Measurements from ENCODE around the gene TDRD9. TPM values are rescaled to one million over a fixed set of nuclear protein-coding genes. Genes with fewer than 3 reads are reported as not detected.

TDRD9 gene
- total RNA-seq, 5 donors from 2014 or later (not counting 1 experiment from before 2014, with no cell fraction given): 0.43 to 1.3 (median 0.56) TPM

DNA sequence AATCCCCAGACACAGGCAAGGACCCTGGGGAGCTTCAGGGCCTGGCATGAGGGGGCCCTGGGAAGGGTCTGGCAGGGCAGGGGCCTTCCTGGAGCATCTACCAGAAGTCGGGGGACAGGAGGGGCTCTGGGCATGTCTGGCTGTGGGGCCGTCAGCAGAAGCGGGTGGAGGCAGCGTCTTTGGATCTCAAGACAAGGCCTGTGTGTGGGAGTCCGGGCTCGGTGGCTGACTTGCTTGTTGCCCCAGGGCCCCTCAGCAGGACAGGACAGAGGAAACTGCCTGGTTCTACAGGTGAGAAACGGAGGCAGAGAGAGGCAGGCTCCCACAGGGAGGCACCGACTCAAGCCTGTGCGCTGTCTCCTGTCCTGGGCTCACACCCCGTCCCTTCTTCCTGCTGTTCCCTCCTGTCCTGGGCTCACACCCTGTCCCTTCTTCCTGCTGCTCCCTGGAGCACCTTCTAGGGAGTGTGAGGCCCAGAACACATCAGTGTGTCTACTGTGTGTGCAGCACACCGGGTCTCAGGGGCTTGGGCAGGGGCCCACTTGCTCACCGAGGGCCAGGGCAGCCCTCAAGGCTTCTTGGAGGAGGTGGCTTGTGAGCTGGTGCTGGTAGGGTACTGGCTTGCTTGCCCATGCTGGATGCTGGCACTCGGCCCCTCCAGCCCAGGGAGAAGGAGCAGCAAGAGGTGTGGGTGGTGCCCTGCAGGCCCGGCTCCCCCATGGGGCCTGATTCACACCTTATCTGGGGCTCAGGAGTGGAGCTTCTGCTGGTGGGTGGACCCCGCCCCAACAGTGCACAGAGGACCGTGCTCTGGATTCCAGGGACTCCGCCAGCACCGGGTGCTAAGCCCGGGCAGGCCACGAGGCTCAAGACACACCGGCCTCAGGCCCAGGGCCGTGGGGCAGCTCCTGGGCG, 172.2 kb downstream of the TDRD9 start:
- Histone ChIP-seq H3K27ac (ENCODE audit: low read length) (no peak overlapping the region), H3K9me3 (no peaks in the 10 kb centered on the region), H3K4me1 (ENCODE audit: control insufficient read depth in 1 of 2, extremely low read depth in 1 of 2, insufficient read depth in 2 of 2, low read length in 2 of 2) (no peaks in the 10 kb centered on the region), H3K27me3 (replicated peaks in 1 of 2; ENCODE audit: control insufficient read depth in 2 of 2, extremely low read depth in 1 of 2, insufficient read depth in 2 of 2, low read length in 1 of 2) (peaks cover 0 to 8% of the 10 kb centered on the region in 2 experiments), H3K4me3 (ENCODE audit: control insufficient read depth in 1 of 2, extremely low read depth in 1 of 2, low read length in 1 of 2) (no peak overlapping the region), H3K36me3 (ENCODE audit: control insufficient read depth in 2 of 2, extremely low read depth in 1 of 2, insufficient read depth in 1 of 2, low read length in 1 of 2) (no peaks in the 10 kb centered on the region)
- no peaks in the 10 kb centered on the region for H3K9me3 Mint-ChIP-seq
- ChIA-PET CTCF (no interaction called here), POLR2A (no interaction called here)
- no peaks in the 10 kb centered on the region for H3K36me3 Mint-ChIP-seq
- WGBS (ENCODE audit: insufficient coverage): 72% methylated on average over 22 of the region's 23 CpGs
- H3K27ac Mint-ChIP-seq: no peak overlapping the region
- no peak for ATAC-seq (replicated peaks in 1 of 4)
- no peak for DNase-seq
- no peaks in the 10 kb centered on the region for H3K4me1 Mint-ChIP-seq
- H3K4me3 Mint-ChIP-seq: no peak overlapping the region
- peaks cover 0 to 3% of the 10 kb centered on the region in 2 donors for H3K27me3 Mint-ChIP-seq

DNA sequence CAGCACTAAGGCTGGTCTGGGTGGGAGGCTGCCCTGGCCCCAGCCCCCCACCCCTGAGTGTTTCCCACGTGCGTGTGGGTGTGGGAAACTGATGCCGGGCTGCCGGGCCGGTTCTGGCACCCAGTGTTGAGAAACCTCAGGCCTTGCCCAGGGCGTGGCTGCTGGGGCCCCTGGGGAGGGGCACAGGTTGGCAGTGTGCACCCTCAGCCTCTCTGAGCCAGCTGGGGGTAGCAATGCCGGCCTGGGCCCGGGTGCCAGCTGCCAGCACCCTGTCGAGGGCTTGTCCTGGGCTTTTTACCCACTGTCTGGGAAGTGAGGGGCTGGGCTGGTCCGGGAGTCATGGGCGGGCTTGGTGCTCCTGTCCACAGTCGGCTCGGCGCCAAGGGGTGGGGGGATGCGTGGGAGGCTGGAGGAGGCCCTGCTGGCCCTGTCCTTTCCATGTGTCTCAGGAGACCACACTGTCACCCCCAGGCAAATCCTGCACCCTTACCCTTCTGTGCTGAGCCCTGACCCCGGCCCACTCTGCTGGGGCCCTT, 172.9 kb downstream of the TDRD9 start:
- DNase-seq (no peak), ATAC-seq (replicated peaks in 1 of 4) (no peak)
- 51% methylated on average over 6 of the region's 16 CpGs for WGBS (ENCODE audit: insufficient coverage)
- Mint-ChIP-seq H3K27me3 (no peaks in the 10 kb centered on the region), H3K4me3 (no peak overlapping the region), H3K9me3 (no peaks in the 10 kb centered on the region), H3K36me3 (no peaks in the 10 kb centered on the region), H3K4me1 (no peaks in the 10 kb centered on the region), H3K27ac (no peak overlapping the region)
- no peak overlapping the region for H3K27ac ChIP-seq (ENCODE audit: low read length)
- peaks cover 0 to 7% of the 10 kb centered on the region in 2 experiments for H3K27me3 ChIP-seq (replicated peaks in 1 of 2; ENCODE audit: control insufficient read depth in 2 of 2, extremely low read depth in 1 of 2, insufficient read depth in 2 of 2, low read length in 1 of 2)
- ChIA-PET CTCF (no interaction called here), POLR2A (no interaction called here)
- no peaks in the 10 kb centered on the region for H3K36me3 ChIP-seq (ENCODE audit: control insufficient read depth in 2 of 2, extremely low read depth in 1 of 2, insufficient read depth in 1 of 2, low read length in 1 of 2)
- H3K4me1 ChIP-seq (ENCODE audit: control insufficient read depth in 1 of 2, extremely low read depth in 1 of 2, insufficient read depth in 2 of 2, low read length in 2 of 2): no peaks in the 10 kb centered on the region
- H3K4me3 ChIP-seq (ENCODE audit: control insufficient read depth in 1 of 2, extremely low read depth in 1 of 2, low read length in 1 of 2): no peak overlapping the region
- no peaks in the 10 kb centered on the region for H3K9me3 ChIP-seq

DNA sequence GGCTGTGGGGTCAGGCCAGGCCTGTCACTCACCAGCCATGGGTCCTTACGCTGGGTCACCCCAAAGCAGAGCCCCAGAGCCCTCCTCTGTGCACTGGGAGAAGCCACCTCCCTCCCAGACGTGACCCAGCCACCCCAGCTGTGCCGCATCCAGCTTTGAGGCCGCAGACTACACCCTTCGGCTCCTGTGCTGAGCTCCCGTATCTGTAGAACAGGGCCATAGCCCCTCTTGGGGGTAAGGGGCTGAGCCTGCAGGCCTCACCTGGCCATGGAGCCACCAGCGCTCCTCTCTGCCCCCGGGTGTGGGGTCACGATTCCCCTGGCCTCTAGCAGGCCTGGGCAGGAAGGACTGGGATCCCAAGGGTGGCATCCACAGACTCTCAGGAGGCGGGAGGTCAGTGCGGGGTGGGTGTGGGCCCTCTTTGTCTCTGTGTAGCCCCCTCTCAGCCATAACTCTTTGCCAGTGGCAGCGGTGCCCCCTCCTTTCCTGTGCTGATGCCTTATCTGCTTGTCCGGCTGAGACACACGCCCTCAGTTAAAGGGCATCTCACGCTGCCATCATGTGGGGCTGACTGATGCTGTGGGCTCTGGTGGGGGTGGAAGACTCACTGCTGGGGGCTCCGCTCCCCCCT, 173.5 kb downstream of the TDRD9 start:
- H3K4me3 Mint-ChIP-seq: no peak overlapping the region
- ChIA-PET POLR2A (no interaction called here), CTCF (no interaction called here)
- Histone ChIP-seq H3K27ac (ENCODE audit: low read length) (no peak overlapping the region), H3K4me1 (ENCODE audit: control insufficient read depth in 1 of 2, extremely low read depth in 1 of 2, insufficient read depth in 2 of 2, low read length in 2 of 2) (no peaks in the 10 kb centered on the region), H3K36me3 (ENCODE audit: control insufficient read depth in 2 of 2, extremely low read depth in 1 of 2, insufficient read depth in 1 of 2, low read length in 1 of 2) (no peaks in the 10 kb centered on the region), H3K9me3 (no peaks in the 10 kb centered on the region), H3K27me3 (replicated peaks in 1 of 2; ENCODE audit: control insufficient read depth in 2 of 2, extremely low read depth in 1 of 2, insufficient read depth in 2 of 2, low read length in 1 of 2) (peaks cover 0 to 8% of the 10 kb centered on the region in 2 experiments), H3K4me3 (ENCODE audit: control insufficient read depth in 1 of 2, extremely low read depth in 1 of 2, low read length in 1 of 2) (no peak overlapping the region)
- ATAC-seq (replicated peaks in 1 of 4): no peak
- DNase-seq: no peak
- no peak overlapping the region for H3K27ac Mint-ChIP-seq
- no peaks in the 10 kb centered on the region for H3K36me3 Mint-ChIP-seq
- H3K9me3 Mint-ChIP-seq: no peaks in the 10 kb centered on the region
- no peaks in the 10 kb centered on the region for H3K27me3 Mint-ChIP-seq
- H3K4me1 Mint-ChIP-seq: no peaks in the 10 kb centered on the region
- WGBS (ENCODE audit: insufficient coverage): 88% methylated on average over 10 of the region's 16 CpGs

Other genes with a start within 250 kb of the TDRD9 start
- 10 to 100 TPM in 3 of 5 donors, 1 to 10 TPM in 2; 7.4 to 15.1 (median 12.9) TPM for gene XRCC3, start 213.0 kb upstream of the TDRD9 start, total RNA-seq
- gene ZFYVE21, start 212.6 kb upstream of the TDRD9 start, total RNA-seq: 10 to 100 TPM in 4 of 5 donors, 1 to 10 TPM in 1; 8.8 to 22.8 (median 22.1) TPM
- gene PPP1R13B, start 80.9 kb upstream of the TDRD9 start, total RNA-seq: 10 to 100 TPM; 23.8 to 32.4 (median 29.9) TPM
- not detected for gene RD3L, start 14.1 kb downstream of the TDRD9 start, total RNA-seq
- under 1 TPM in 3 of 5 donors, not detected in 2; 0.26 to 0.57 (median 0.38) TPM for gene ASPG, start 157.2 kb downstream of the TDRD9 start, total RNA-seq
- gene KIF26A, start 210.1 kb downstream of the TDRD9 start, total RNA-seq: 1 to 10 TPM in 1 of 5 donors, under 1 TPM in 4; 0.07 to 1.6 (median 0.44) TPM

All from T-cell (primary cell).